Measurements from ENCODE around the gene ACOT7.

- TF ChIP-seq EZH2 (IDR thresholded peaks at IDR 0.05; ENCODE audit: borderline replicate concordance, insufficient read depth, low read depth, low read length, poor library complexity, severe bottlenecking) (no peak), CTCF (IDR thresholded peaks at IDR 0.05) (no peak)
Measured at GRCh38 chr1:6241107-6241886, 152.3 kb downstream of the ACOT7 start.
